ENCODE results near the gene FBLN1.

FBLN1 gene

DNA sequence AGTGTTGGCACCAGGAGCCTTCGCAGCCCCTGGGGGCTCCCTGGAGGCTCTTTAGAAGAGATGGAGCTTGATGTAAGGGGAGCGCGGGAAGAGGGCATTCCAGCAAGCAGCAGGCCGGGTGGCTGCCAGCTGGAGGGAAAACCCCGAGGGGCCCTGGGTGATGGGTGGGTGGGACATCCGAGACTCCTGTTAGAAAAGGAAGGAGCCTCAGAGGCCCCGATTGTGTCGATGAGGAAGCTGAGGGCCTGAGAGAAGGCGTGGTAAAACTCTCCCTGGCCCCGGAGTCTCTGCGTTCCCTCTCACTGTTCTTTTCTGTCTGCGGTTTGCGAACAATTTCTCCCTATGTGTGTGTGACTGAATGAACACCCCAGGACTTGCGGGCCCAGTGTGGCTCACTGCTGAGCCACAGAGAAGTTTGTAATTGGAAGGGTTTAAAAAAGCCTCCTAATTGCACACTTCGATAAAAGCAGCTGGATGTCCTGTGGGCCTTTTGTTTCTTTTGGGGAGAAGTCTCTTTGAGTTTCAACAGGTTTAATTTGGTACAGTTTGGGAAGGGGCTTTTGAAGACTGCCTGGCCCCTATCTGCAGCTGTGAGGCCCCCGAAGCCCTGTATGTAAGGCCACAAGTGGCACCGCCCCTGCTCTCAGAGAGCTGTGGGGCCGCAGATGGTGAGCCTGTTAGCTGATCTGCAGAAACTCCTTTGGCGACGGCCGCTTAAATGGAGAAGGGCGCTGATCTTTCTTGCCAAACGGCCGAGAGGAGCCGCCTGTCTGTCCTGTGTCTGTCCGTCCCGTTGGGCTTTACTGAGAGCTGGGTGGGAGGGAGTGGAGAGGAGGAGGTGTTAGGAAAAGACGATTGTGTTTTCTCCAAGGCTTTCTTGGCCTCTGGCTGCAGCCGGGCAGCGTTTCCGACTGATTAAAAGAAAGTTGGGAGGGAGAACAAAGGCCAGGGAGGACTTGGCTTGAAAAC lies 2.0 kb downstream of the FBLN1 start:
- DNase-seq: no peak

- DNase-seq: no peak
Observed at GRCh38 chr22:45505991-45506747, 3.5 kb downstream of the FBLN1 start.

GRCh38 chr22:45506816-45507360 lies 4.2 kb downstream of the FBLN1 start:
- no peak for DNase-seq

- no peak for DNase-seq
Observed at GRCh38 chr22:45507798-45508197, 5.1 kb downstream of the FBLN1 start.

- DNase-seq: no peak
Observed at GRCh38 chr22:45508814-45509213, 6.1 kb downstream of the FBLN1 start.

DNA sequence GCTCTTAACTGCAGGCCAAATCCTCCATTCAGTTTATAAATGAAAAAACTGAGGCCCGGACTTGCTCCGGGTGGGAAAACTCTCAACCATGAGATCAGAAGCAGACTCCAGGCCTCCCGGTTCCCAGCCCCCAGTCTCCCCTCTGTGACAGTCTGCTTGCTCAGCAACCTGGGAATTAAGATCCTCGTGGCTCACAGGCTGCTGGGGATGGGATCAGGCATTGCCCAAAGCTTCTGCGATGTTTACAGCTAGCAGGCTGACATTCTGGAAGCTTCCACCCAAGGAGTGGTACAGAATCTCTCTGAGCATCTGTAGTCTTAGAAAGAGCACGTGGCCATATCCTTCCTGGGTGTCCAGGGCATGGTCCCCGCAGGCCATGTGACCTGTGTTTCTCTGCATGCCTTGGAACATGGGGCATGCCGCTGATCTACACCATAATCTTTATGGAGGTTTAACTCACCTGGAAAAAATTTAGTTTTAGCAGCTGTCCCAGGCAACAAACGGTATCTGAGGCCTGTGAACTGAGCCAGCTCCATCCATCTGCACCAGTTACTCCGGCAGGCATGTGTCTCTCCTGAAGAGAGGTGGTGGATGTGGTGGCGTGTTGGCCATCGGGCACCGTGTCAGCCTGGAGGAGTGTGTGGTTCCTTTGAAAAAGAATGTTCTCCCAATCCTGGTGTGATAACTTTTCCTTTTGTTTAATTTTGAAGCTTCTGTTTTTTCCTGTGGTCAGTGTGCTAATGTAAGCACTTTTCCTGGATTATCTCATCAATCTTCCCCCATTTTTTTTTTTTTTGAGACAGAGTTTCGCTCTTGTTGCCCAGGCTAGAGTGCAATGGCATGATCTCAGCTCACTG lies 7.9 kb downstream of the FBLN1 start:
- no peak for DNase-seq

DNA sequence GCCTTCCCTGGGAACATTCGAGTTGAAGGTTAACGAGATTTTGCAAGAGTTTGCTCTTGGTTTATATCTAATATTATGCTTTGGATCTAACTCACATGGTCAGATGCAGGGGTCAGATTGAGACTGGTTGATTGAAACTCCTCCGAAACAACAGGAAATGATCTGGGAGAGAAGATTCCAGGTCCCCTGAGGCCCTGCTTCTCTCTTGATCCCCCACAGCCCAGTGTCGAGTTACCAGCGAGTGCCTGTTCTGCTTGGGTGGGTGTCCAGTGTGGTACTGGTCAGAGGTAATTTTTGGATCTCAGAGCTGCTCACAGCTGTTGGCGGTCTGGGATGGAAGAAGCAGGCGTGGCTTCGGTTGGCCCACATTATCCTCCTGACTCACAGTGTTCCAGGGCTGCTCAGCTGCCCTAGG lies 9.2 kb downstream of the FBLN1 start:
- DNase-seq: no peak

DNA sequence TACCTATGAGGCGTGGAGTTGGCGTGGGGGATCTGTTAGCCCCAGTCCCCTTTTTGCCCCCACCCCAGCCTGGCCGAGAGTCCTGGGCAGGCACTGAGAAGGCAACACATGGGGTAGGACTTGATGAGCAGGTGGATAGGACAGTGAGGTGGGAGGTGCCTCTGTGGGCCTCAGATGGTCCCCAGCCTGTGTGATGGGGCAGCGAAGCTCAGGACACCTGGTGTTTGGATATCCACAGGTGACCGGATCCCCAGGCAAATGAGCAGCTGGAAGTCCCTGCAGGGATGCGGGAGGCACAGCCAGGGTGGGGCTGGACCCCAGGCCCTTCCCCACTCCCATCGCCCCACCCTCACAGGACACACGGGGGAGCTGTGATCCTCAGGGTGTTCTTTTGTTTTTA lies 9.7 kb downstream of the FBLN1 start:
- no peak for DNase-seq

GRCh38 chr22:45515676-45516075 lies 13.0 kb downstream of the FBLN1 start:
- no peak for DNase-seq

- no peak for DNase-seq
Observed at GRCh38 chr22:45516163-45516562, 13.5 kb downstream of the FBLN1 start.

DNA sequence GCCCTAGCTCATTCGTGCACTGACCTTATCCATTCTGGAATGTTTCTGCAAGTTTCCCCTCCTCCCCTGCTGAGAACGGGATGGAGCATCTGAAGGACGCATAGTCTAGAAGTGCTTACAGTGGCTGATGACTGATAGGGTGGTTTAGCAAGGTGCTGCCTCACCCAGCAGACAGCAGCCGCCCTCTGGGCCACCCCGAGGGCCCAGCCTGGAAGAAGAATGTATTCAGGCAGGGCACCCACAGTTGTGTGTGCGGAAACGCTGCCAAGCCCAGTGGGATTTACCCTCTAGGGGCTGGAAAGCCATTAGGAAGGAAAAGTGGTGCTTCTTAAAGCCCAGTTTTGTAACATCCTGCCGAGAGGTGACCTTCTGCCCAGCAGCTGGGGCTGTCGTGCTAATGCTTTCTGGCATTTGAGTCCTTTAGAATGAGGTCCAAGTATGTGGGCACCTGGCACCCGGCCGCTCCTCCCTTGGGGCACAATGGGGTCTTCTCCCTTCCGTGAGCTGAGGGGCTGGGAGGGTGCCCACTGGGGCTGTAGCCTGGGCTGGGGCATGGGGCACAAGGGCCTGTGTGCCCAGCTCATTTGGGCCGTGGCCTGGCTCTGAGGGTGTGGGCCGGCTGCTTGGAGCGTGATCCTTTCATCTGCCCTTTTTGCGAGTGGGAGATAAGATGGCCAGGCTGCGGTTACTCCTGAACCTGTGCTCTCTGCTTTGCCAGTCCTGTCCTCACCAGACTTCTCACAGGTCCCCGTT lies 14.4 kb downstream of the FBLN1 start:
- DNase-seq: no peak

- no peak for DNase-seq
Observed at GRCh38 chr22:45518136-45518535, 15.5 kb downstream of the FBLN1 start.

DNA sequence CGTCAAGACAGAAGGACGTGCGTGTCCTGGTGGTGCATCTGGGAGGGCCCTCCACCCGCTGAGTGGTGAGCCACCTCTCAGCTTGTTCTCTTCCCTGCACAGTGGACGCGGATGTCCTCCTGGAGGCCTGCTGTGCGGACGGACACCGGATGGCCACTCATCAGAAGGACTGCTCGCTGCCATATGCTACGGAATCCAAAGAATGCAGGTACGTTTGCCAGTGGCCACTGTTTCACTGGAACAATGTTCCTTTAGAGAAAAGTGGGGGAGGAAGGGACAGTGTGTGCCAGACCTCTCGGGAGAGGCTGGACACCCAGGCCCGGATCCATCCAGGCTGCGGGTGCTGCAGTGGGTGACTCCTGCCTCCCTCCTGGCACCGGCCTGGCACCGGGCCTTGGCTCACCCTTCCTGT lies 15.9 kb downstream of the FBLN1 start:
- DNase-seq: no peak

DNA sequence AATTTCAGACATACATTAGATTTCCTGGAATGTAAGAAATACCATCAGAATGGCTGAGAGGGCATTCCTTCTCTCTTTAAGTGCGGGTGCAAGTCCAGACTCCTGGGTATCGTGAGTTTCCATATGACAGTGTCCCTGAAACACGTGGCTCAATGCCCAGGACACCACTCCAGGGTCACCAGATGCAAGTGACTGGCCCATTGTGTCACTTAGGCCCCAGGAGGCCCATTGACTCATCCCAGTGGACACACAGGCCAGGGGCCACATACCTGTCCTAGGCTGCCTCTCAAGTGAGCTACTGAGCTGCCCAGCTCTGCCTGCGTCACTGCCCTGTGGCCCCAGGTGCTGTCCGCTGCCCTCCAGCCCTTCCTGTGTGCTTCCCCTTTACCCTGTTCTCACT lies 18.5 kb downstream of the FBLN1 start:
- DNase-seq: no peak

- DNase-seq: no peak
Observed at GRCh38 chr22:45522462-45522861, 19.8 kb downstream of the FBLN1 start.

DNA sequence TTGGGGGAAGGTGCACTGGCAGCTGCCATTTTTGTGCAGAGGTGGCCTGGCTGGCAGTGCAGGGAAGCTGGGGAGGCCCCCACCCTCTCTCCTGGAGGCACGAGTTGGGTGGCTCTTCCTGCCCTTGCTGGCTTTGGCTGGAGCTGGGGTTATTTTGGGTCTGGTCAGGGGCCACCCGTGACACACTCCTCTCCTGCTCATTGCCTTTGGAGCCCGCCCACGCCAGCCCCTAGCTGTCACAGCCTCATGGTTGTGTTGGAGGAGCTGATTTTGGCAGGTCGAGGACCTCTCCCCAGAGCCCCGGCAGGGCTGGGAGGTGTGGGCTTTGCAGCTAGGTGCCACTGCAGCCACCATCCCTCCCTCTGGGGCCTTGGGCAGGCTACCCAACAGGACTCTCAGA lies 21.5 kb downstream of the FBLN1 start:
- no peak for DNase-seq

DNA sequence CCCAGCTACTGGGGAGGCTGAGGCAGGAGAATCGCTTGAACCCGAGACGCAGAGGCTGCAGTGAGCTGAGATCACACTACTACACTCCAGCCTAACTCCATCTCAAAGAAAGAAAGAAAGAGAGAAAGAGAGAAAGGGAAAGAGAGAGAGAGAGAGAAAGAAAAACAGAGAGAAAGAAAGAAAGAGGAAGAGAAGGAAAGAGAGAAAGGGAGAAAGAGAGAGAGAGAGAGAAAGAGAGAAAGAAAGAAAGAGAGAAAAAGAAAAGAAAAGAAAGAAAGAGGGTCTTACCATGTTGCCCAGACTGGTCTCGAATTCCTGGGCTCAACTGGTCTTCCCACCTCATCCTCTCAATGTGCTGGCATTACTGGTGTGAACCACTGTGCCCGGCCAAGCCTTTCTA lies 22.3 kb downstream of the FBLN1 start:
- no peak for DNase-seq

DNA sequence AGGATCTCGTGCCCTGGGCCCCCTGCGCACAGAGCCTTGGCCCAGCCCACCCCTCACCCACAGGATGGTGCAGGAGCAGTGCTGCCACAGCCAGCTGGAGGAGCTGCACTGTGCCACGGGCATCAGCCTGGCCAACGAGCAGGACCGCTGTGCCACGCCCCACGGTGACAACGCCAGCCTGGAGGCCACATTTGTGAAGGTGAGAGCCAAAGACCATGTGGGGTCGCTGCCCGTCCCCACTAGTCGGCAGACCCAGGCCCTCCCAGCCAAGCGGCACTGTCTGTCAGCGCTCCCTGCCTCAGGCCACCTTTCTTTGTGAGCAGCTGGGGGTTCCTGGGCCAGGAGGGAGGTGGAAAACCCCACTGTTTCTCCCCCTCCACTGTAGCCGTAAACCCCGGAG lies 22.8 kb downstream of the FBLN1 start:
- DNase-seq: no peak

DNA sequence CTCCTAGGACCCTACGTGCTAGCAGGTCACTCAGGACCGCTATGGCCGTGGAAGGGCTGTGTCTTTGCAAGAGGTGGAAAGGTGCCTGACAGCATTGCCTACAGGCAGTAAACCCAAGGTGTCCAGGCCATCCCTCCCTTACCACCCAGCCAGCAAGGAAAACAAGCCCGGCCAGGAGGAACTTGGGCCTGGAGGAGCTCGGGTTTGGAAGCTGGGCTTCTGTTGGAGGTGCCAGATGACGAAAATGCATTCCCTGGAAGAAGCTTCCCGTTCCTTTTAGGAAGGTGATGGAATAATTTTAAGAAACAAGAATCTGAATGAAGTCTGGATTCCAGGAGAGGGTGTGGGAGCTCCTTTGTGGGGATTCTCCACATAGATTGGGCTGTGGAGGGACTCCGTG lies 23.6 kb downstream of the FBLN1 start:
- no peak for DNase-seq

- no peak for DNase-seq
Observed at GRCh38 chr22:45526768-45527360, 24.2 kb downstream of the FBLN1 start.

DNA sequence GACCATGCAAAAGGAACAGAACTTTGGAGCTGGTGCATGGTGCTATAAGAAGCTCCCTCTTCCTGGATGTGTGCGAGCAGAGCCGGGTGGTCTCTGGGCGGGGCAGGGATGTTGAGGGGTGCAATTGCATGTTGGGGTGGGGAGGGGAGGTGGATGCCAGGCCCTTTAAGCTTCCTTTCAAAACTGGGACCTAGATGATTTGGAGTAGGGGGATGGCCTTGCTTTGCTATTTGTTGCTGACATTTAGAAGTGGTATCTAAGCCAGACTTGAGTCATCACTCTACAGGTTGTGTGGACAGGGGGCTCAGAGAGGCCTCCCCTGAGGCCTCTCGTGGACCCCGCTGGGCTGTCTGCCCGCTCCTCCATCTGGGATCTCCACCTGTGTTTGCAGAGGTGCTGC lies 24.8 kb downstream of the FBLN1 start:
- DNase-seq: no peak

DNA sequence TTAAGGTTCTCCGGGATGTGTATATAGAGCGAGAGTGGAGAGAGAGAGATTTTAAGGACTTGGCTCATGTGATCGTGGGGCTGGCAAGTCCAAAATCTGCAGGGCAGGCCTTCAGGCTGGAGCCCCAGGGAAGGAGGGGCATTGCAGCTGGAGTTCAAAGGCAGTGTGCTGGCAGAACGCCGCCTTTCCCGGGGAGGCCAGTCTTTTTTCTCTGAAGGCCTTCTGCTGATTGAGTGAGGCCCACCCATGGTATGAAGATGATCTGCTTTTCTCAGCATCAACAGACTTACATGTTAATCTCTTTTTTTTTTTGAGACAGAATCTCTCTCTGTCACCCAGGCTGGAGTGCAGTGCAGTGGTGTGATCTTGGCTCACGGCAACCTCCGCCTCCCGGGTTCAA lies 25.4 kb downstream of the FBLN1 start:
- no peak for DNase-seq
